Activated T-cell treated with anti-CD3 and anti-CD28 coated beads, Interleukin-2, amount 50 U/mL, for 24 hours (primary cell): Measurements from ENCODE around the gene ST7L.

ENCODE experiments used
- DNase-seq: peaks from one replicate; pipeline ENCODE4 v3.0.0-alpha.2; 2020
- H3K27ac Mint-ChIP-seq: 2 replicates; pipeline ENCODE4 v1.8.0; 2020; ENCODE audit warnings: mild to moderate bottlenecking, mixed read lengths
- H3K27me3 Mint-ChIP-seq: 2 replicates; pipeline ENCODE4 v1.8.0; 2020; ENCODE audit warnings: mixed read lengths
- H3K36me3 Mint-ChIP-seq: 2 replicates; pipeline ENCODE4 v1.8.0; 2020; ENCODE audit warnings: low read depth, mixed read lengths
- H3K4me1 Mint-ChIP-seq: 2 replicates; pipeline ENCODE4 v1.8.0; 2020; ENCODE audit warnings: low read depth, mixed read lengths
- H3K4me3 Mint-ChIP-seq: 2 replicates; pipeline ENCODE4 v1.8.0; 2020; ENCODE audit warnings: mild to moderate bottlenecking, moderate library complexity, mixed read lengths
- H3K9me3 Mint-ChIP-seq: 2 replicates; pipeline ENCODE4 v1.8.0; 2020; ENCODE audit warnings: mixed read lengths

The ST7L gene

DNA sequence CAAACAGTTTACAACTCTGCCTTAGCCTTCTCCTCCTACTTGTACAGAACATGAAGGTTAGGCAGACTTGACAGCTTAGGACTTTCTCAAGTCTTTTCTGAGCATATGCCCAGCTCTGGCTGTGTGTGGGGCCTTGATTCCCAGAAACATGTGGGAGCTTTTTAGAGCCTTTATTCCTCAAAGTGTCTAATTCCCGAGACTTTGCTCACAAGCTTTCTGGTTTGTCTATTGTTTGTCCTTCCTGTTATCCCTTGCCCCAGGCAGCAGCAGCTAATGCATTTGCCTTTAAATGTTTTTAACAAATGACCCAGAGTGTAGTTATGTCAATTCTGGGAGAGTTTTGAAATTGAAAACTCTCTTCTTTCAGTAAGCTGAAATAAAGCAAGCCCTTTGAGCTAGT lies 29.2 kb downstream of the ST7L start:
- H3K9me3 Mint-ChIP-seq: peaks cover 2% of the 10 kb centered on the region
- no peak overlapping the region for H3K27ac Mint-ChIP-seq
- H3K36me3 Mint-ChIP-seq: peaks cover 54% of the 10 kb centered on the region
- no peaks in the 10 kb centered on the region for H3K27me3 Mint-ChIP-seq
- DNase-seq: no peak
- no peaks in the 10 kb centered on the region for H3K4me1 Mint-ChIP-seq
- no peak overlapping the region for H3K4me3 Mint-ChIP-seq

DNA sequence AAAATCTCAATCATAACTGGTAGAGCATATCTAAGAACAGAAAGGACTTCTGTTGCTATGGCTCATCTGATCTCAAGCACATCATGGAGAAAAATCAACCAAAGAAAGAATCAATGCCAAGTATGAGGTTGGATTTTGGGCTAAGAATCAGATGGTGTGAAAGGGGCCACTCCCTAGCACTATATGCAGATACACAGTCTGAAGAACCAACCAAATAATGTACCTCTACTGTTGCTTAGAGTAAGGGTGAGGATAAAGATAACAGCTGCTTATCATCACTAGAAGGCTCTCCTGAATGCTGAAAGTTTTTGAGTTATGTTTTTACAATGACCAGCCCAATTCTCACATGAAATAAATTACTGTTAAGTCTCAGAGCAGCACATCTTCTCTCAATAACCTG lies 35.6 kb downstream of the ST7L start:
- Mint-ChIP-seq H3K27ac (no peak overlapping the region), H3K27me3 (no peaks in the 10 kb centered on the region), H3K4me3 (no peak overlapping the region), H3K4me1 (no peaks in the 10 kb centered on the region), H3K9me3 (no peaks in the 10 kb centered on the region), H3K36me3 (peaks cover 21% of the 10 kb centered on the region)
- DNase-seq: no peak

DNA sequence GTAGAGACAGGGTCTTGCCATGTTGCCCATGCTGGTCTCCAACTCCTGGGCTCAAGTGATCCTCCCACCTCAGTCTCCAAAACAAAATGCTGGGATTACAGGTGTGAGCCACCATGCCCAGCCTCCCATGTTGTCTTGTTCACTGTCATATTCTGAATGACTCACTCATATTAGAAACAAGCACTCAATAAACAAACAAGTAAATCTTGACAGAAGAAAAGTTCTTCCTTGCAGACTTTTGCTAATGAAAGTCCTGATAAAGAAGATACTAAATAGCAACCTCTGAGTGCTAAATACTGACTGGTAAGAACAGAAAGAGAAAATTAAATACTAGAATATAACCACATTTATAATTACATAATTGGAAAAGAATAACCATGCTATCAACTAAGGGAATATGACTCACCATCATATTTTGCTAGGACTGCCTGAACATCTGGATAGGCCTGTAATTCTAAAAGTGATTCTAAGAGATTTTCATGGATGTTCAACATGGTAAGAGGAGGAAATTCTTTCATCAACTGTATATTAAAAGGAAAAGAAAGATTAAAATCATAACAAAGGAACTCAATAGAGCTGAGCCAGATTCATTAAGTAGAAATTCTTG lies 37.3 kb downstream of the ST7L start:
- Mint-ChIP-seq H3K4me1 (no peaks in the 10 kb centered on the region), H3K36me3 (peaks cover 24% of the 10 kb centered on the region), H3K4me3 (no peak overlapping the region), H3K27me3 (no peaks in the 10 kb centered on the region), H3K27ac (no peak overlapping the region), H3K9me3 (no peaks in the 10 kb centered on the region)
- no peak for DNase-seq

- Mint-ChIP-seq H3K27me3 (no peaks in the 10 kb centered on the region), H3K36me3 (peaks cover 40% of the 10 kb centered on the region), H3K4me3 (no peak overlapping the region), H3K4me1 (no peaks in the 10 kb centered on the region), H3K27ac (no peak overlapping the region), H3K9me3 (no peaks in the 10 kb centered on the region)
- DNase-seq: no peak
These were observed 39.0 kb downstream of the ST7L start for GRCh38 chr1:112579801-112580510.

DNA sequence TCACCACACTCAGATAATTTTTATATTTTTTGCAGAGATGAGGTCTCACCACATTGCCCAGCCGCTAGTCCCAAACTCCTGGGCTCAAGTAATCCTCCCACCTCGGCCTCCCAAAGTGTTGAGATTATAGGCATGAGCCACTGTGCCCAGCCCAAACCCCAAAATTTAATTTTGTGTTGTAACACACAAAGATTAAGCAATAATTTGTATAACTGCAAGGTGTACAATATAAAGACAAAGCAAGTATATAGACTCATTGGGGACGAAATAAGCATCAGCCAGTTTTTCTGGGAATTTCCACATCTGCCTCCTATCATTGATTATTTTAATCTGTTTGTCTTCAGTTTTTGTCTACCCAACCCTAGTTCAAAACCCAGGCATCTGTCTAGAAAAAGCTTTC lies 42.7 kb downstream of the ST7L start:
- Mint-ChIP-seq H3K9me3 (no peaks in the 10 kb centered on the region), H3K4me3 (no peak overlapping the region), H3K27ac (no peak overlapping the region), H3K4me1 (no peaks in the 10 kb centered on the region), H3K36me3 (peaks cover 52% of the 10 kb centered on the region), H3K27me3 (no peaks in the 10 kb centered on the region)
- DNase-seq: no peak

GRCh38 chr1:112575154-112575804 lies 43.7 kb downstream of the ST7L start:
- H3K36me3 Mint-ChIP-seq: peaks cover 53% of the 10 kb centered on the region

GRCh38 chr1:112565800-112566199 lies 53.1 kb downstream of the ST7L start:
- DNase-seq: no peak
- Mint-ChIP-seq H3K4me3 (no peak overlapping the region), H3K36me3 (peaks cover 15% of the 10 kb centered on the region), H3K9me3 (no peaks in the 10 kb centered on the region), H3K27ac (no peak overlapping the region), H3K27me3 (no peaks in the 10 kb centered on the region), H3K4me1 (no peaks in the 10 kb centered on the region)

More at GRCh38 chr1:112575154-112575804, 43.7 kb downstream of the ST7L start:
- no peaks in the 10 kb centered on the region for H3K4me1 Mint-ChIP-seq
- no peaks in the 10 kb centered on the region for H3K9me3 Mint-ChIP-seq
- H3K27ac Mint-ChIP-seq: no peak overlapping the region
- H3K27me3 Mint-ChIP-seq: no peaks in the 10 kb centered on the region
- no peak overlapping the region for H3K4me3 Mint-ChIP-seq
- DNase-seq: no peak

GRCh38 chr1:112564081-112564480 lies 54.9 kb downstream of the ST7L start:
- H3K4me3 Mint-ChIP-seq: no peak overlapping the region
- H3K27ac Mint-ChIP-seq: no peak overlapping the region
- no peaks in the 10 kb centered on the region for H3K4me1 Mint-ChIP-seq
- H3K27me3 Mint-ChIP-seq: no peaks in the 10 kb centered on the region
- H3K9me3 Mint-ChIP-seq: no peaks in the 10 kb centered on the region
- H3K36me3 Mint-ChIP-seq: peaks cover 12% of the 10 kb centered on the region
- no peak for DNase-seq

DNA sequence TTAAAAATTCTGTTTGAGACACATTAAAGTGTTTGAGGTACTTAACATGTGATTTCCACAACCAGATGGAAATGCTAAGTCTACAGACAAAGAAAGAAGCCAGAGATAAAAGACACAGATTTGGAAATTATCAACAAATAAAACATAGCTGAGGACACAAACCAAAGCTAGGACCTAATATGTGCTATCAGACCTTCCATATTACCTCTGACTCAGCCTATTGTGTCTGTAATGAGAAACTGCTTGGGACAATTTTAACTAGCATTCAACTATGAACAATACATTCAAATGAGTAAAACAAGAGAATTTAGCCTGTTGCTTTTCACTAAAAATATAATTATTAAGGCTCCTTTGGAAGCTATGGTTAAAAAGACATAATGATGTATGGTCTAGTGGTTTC lies 55.6 kb downstream of the ST7L start:
- H3K4me3 Mint-ChIP-seq: no peak overlapping the region
- H3K27me3 Mint-ChIP-seq: no peaks in the 10 kb centered on the region
- peaks cover 10% of the 10 kb centered on the region for H3K36me3 Mint-ChIP-seq
- no peak for DNase-seq
- H3K27ac Mint-ChIP-seq: no peak overlapping the region
- no peaks in the 10 kb centered on the region for H3K4me1 Mint-ChIP-seq
- no peaks in the 10 kb centered on the region for H3K9me3 Mint-ChIP-seq

GRCh38 chr1:112558634-112559033 lies 60.3 kb downstream of the ST7L start:
- Mint-ChIP-seq H3K27ac (no peak overlapping the region), H3K27me3 (no peaks in the 10 kb centered on the region)

GRCh38 chr1:112557385-112557784 lies 61.6 kb downstream of the ST7L start:
- H3K36me3 Mint-ChIP-seq: peaks cover 13% of the 10 kb centered on the region
- no peaks in the 10 kb centered on the region for H3K9me3 Mint-ChIP-seq
- H3K27me3 Mint-ChIP-seq: no peaks in the 10 kb centered on the region
- H3K4me1 Mint-ChIP-seq: peaks cover 4% of the 10 kb centered on the region
- DNase-seq: no peak
- no peak overlapping the region for H3K4me3 Mint-ChIP-seq
- H3K27ac Mint-ChIP-seq: peak overlapping the region; percentile 1

More at GRCh38 chr1:112558634-112559033, 60.3 kb downstream of the ST7L start:
- H3K36me3 Mint-ChIP-seq: peaks cover 13% of the 10 kb centered on the region
- no peaks in the 10 kb centered on the region for H3K9me3 Mint-ChIP-seq
- H3K4me3 Mint-ChIP-seq: no peak overlapping the region
- peaks cover 4% of the 10 kb centered on the region for H3K4me1 Mint-ChIP-seq
- no peak for DNase-seq

DNA sequence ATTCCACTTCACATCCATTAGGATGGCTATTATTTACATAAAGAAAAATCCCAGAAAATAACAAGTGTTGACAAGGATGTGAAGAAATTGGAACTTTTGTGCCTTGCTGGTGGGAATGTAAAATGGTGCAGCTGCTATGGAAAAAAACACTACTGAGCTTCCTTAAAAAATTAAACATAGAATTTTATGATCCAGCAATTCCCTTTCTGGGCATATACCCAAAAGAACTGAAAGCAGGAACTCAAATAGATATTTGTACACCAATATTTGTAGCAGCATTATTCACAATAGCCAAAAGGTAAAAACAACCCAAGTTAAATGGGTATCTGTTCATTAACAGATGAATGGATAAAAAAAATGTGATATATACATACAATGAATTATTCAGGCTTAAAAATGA lies 64.5 kb downstream of the ST7L start:
- Mint-ChIP-seq H3K4me3 (no peak overlapping the region), H3K9me3 (no peaks in the 10 kb centered on the region), H3K36me3 (peaks cover 16% of the 10 kb centered on the region), H3K4me1 (peaks cover 4% of the 10 kb centered on the region), H3K27me3 (no peaks in the 10 kb centered on the region), H3K27ac (no peak overlapping the region)
- DNase-seq: no peak

DNA sequence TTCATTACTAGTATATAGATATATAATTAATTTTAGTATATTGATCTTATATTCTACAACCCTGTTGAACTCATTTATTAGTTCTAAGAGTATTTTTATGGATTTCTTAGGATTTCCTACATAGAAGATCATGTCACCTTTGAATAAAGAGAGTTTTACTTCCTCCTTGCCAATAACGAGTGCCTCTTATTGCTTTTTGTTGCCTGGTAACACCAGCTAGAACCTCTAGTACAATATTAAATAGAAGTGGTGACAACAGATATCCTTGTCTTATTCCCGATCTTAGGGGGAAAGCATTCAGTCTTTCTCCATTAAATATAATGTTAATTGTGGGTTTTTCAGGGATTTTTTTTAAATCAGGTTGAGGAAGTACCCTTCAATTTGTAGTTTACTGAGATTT lies 69.4 kb downstream of the ST7L start:
- H3K27me3 Mint-ChIP-seq: no peaks in the 10 kb centered on the region
- DNase-seq: no peak
- no peak overlapping the region for H3K27ac Mint-ChIP-seq
- H3K36me3 Mint-ChIP-seq: peaks cover 10% of the 10 kb centered on the region
- H3K9me3 Mint-ChIP-seq: no peaks in the 10 kb centered on the region
- no peaks in the 10 kb centered on the region for H3K4me1 Mint-ChIP-seq
- H3K4me3 Mint-ChIP-seq: no peak overlapping the region

DNA sequence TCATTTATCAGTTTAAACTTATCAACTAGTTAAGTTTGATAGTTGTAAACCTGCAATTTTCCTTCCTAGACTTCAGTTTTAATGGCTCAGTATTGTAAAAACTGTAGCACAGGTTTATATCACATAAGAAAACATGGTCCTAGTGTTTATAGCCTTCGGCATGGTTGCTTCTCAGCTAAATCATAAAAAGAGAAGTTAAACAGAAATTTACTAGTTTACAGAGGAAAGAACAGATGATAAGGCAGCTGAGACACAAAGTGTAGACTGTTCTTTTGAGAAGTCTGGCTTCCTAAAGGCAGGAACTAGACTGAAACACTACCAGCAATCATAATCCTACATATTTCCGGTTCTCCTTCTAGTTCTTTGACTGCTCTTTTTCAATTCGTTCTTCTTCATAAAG lies 70.4 kb downstream of the ST7L start:
- peaks cover 5% of the 10 kb centered on the region for H3K4me1 Mint-ChIP-seq
- no peaks in the 10 kb centered on the region for H3K9me3 Mint-ChIP-seq
- no peak for DNase-seq
- H3K4me3 Mint-ChIP-seq: no peak overlapping the region
- H3K27ac Mint-ChIP-seq: no peak overlapping the region
- H3K27me3 Mint-ChIP-seq: no peaks in the 10 kb centered on the region
- peaks cover 8% of the 10 kb centered on the region for H3K36me3 Mint-ChIP-seq

DNA sequence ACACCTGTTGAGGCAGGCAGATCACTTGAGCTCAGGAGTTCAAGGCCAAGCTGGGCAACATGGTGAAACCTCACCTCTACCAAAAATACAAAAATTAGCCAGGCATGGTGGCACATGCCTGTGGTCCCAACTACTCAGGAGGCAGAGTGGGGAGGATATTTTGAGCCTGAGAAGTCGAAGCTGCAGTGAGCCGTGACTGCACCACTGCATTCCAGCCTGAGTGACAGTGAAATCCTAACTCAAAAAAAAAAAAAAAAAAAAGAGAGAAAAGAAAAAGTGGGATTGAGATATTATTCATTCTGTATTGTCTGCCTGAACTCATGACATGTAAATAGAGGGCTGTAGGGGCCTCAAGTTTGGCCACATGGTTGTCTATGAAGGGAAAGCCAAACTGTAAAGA lies 72.9 kb downstream of the ST7L start:
- Mint-ChIP-seq H3K36me3 (peaks cover 16% of the 10 kb centered on the region), H3K4me1 (peaks cover 5% of the 10 kb centered on the region), H3K4me3 (no peak overlapping the region), H3K27ac (no peak overlapping the region), H3K27me3 (no peaks in the 10 kb centered on the region), H3K9me3 (no peaks in the 10 kb centered on the region)
- DNase-seq: no peak
